ENCODE measurements around the gene SUMO3. TPM values are rescaled to one million over a fixed set of nuclear protein-coding genes. Genes with fewer than 3 reads are reported as not detected.

Gene SUMO3
- 59.6 and 64.6 TPM in 2 replicates for total RNA-seq

GRCh38 chr21:44817914-44818639, at the start of gene SUMO3:
Gene SUMO3, minus strand, starts transcription at chr21:44818062. Its CDS starts 94 bp downstream, at chr21:44817968.

GRCh38 chr21:44801468-44802395, 16.1 kb downstream of the SUMO3 start, which contains the start of gene UBE2G2:
Gene UBE2G2, minus strand, starts transcription at chr21:44801820. Its CDS starts 72 bp downstream, at chr21:44801748.

Other genes with a start within 250 kb of the SUMO3 start
- not detected in 2 replicates for gene KRTAP10-4, start 244.3 kb downstream of the SUMO3 start, total RNA-seq
- gene KRTAP10-5, start 237.5 kb downstream of the SUMO3 start, total RNA-seq: not detected in 2 replicates
- not detected in 2 replicates for gene KRTAP10-6, start 225.6 kb downstream of the SUMO3 start, total RNA-seq
- gene KRTAP10-7, start 217.5 kb downstream of the SUMO3 start, total RNA-seq: not detected in 2 replicates
- not detected in 2 replicates for gene KRTAP10-8, start 206.0 kb downstream of the SUMO3 start, total RNA-seq
- gene KRTAP10-9, start 191.0 kb downstream of the SUMO3 start, total RNA-seq: not detected in 2 replicates
- not detected in 2 replicates for gene KRTAP10-10, start 180.7 kb downstream of the SUMO3 start, total RNA-seq
- gene KRTAP10-11, start 171.6 kb downstream of the SUMO3 start, total RNA-seq: not detected in 2 replicates
- gene KRTAP12-4, start 163.4 kb downstream of the SUMO3 start, total RNA-seq: not detected in 2 replicates
- gene KRTAP12-3, start 160.1 kb downstream of the SUMO3 start, total RNA-seq: not detected in 2 replicates
- gene KRTAP12-2, start 151.1 kb downstream of the SUMO3 start, total RNA-seq: not detected in 2 replicates
- gene KRTAP12-1, start 135.9 kb downstream of the SUMO3 start, total RNA-seq: not detected in 2 replicates
- gene KRTAP10-12, start 120.9 kb downstream of the SUMO3 start, total RNA-seq: not detected in 2 replicates
- not detected in 2 replicates for gene TSPEAR, start 106.5 kb downstream of the SUMO3 start, total RNA-seq
- gene UBE2G2, start 16.2 kb downstream of the SUMO3 start, total RNA-seq: 33.4 and 43.9 TPM in 2 replicates
- gene PTTG1IP, start 55.6 kb upstream of the SUMO3 start, total RNA-seq: 292 and 302 TPM in 2 replicates
- gene ITGB2, start 102.8 kb upstream of the SUMO3 start, total RNA-seq: 0.16 TPM in 1 of 2 replicates, not detected in the other
- 20.9 and 22.9 TPM in 2 replicates for gene SLX9, start 122.0 kb upstream of the SUMO3 start, total RNA-seq

All from cardiac atrium fibroblast (primary cell).